ENCODE data around the gene TCEAL1.

The TCEAL1 gene

DNA sequence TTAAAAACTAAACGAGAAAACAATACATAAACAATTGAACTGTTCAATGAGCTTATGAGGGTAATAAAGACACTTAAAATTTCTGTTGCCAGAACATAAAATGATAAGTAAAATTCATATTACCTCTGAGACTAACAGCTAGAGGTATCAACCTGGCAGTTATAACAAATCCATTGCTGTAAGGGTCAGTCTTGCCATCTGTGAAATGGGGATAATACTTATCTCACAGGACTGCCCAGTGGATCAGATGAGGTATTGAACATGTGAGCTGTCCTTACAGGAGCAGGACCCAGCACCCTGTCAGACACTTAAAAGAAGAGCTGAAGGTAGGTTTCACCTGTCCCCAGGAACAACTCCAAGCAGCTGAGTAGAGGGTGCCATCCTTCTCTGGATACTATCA is 18.5 kb upstream of the TCEAL1 start:
- H3K4me1 ChIP-seq (ENCODE audit: control insufficient read depth, insufficient read depth, low read length) = peaks cover 2% of the 10 kb centered on the region
- no peak overlapping the region for H3K9ac ChIP-seq (ENCODE audit: low read length in 2 of 2)
- peaks cover 0 to 2% of the 10 kb centered on the region in 2 donors for H3K9me3 ChIP-seq (ENCODE audit: control insufficient read depth in 2 of 2, low read length in 2 of 2)
- peaks cover 0 to 2% of the 10 kb centered on the region in 2 donors for H3K36me3 ChIP-seq (ENCODE audit: control insufficient read depth in 2 of 2, insufficient read depth in 2 of 2, low read length in 2 of 2)
- H3K27ac ChIP-seq (ENCODE audit: low read length) = no peak overlapping the region
- no peak overlapping the region for H3K4me3 ChIP-seq (ENCODE audit: low read length in 2 of 2)
- peaks cover 0 to 2% of the 10 kb centered on the region in 2 donors for H3K27me3 ChIP-seq (ENCODE audit: control insufficient read depth in 1 of 2, insufficient read depth in 2 of 2, low read length in 2 of 2)

GRCh38 chrX:103613362-103613890 is 15.3 kb upstream of the TCEAL1 start:
- no peaks in the 10 kb centered on the region for H3K4me1 ChIP-seq (ENCODE audit: control insufficient read depth, insufficient read depth, low read length)
- peaks cover 0 to 2% of the 10 kb centered on the region in 2 donors for H3K9me3 ChIP-seq (ENCODE audit: control insufficient read depth in 2 of 2, low read length in 2 of 2)
- peaks cover 0 to 2% of the 10 kb centered on the region in 2 donors for H3K27me3 ChIP-seq (ENCODE audit: control insufficient read depth in 1 of 2, insufficient read depth in 2 of 2, low read length in 2 of 2)
- H3K36me3 ChIP-seq (ENCODE audit: control insufficient read depth in 2 of 2, insufficient read depth in 2 of 2, low read length in 2 of 2) = peaks cover 0 to 2% of the 10 kb centered on the region in 2 donors
- H3K9ac ChIP-seq (ENCODE audit: low read length in 2 of 2) = no peak overlapping the region
- H3K27ac ChIP-seq (ENCODE audit: low read length) = no peak overlapping the region
- no peak overlapping the region for H3K4me3 ChIP-seq (ENCODE audit: low read length in 2 of 2)

DNA sequence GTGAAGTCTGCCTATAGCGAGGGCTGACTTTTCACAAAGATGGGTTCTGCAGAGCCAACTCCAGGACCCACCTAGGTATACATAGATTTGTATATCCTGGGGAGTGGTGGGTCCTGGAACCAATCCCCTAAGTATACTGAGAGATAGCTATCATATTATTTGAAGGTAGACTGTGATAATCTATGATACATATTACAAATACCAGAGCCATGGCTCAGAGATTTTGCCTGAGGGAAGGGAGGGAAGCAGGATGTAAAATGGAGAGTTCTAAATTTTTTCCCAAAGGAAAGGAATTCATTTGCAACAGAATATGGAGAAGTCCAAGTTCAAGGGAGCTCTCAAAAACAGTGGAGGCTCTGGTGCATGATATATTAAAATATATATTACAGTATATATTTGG is 13.8 kb upstream of the TCEAL1 start:
- Histone ChIP-seq H3K9me3 (ENCODE audit: control insufficient read depth in 2 of 2, low read length in 2 of 2) (peaks cover 0 to under 1% of the 10 kb centered on the region in 2 donors), H3K4me1 (ENCODE audit: control insufficient read depth, insufficient read depth, low read length) (no peaks in the 10 kb centered on the region), H3K27me3 (ENCODE audit: control insufficient read depth in 1 of 2, insufficient read depth in 2 of 2, low read length in 2 of 2) (peaks cover 0 to under 1% of the 10 kb centered on the region in 2 donors)

GRCh38 chrX:103615781-103616371 is 12.9 kb upstream of the TCEAL1 start:
- Histone ChIP-seq H3K9ac (ENCODE audit: low read length in 2 of 2) (no peak overlapping the region), H3K4me1 (ENCODE audit: control insufficient read depth, insufficient read depth, low read length) (no peaks in the 10 kb centered on the region), H3K27ac (ENCODE audit: low read length) (no peak overlapping the region), H3K9me3 (ENCODE audit: control insufficient read depth in 2 of 2, low read length in 2 of 2) (no peaks in the 10 kb centered on the region), H3K36me3 (ENCODE audit: control insufficient read depth in 2 of 2, insufficient read depth in 2 of 2, low read length in 2 of 2) (no peaks in the 10 kb centered on the region), H3K27me3 (ENCODE audit: control insufficient read depth in 1 of 2, insufficient read depth in 2 of 2, low read length in 2 of 2) (no peaks in the 10 kb centered on the region), H3K4me3 (ENCODE audit: low read length in 2 of 2) (no peak overlapping the region)

More for the DNA sequence above, 13.8 kb upstream of the TCEAL1 start:
- peaks cover 0 to 2% of the 10 kb centered on the region in 2 donors for H3K36me3 ChIP-seq (ENCODE audit: control insufficient read depth in 2 of 2, insufficient read depth in 2 of 2, low read length in 2 of 2)
- no peak overlapping the region for H3K4me3 ChIP-seq (ENCODE audit: low read length in 2 of 2)
- H3K27ac ChIP-seq (ENCODE audit: low read length) = no peak overlapping the region
- no peak overlapping the region for H3K9ac ChIP-seq (ENCODE audit: low read length in 2 of 2)

GRCh38 chrX:103616676-103617186 is 12.0 kb upstream of the TCEAL1 start:
- H3K27ac ChIP-seq (ENCODE audit: low read length) = no peak overlapping the region
- H3K9me3 ChIP-seq (ENCODE audit: control insufficient read depth in 2 of 2, low read length in 2 of 2) = no peaks in the 10 kb centered on the region
- H3K27me3 ChIP-seq (ENCODE audit: control insufficient read depth in 1 of 2, insufficient read depth in 2 of 2, low read length in 2 of 2) = no peaks in the 10 kb centered on the region
- no peaks in the 10 kb centered on the region for H3K36me3 ChIP-seq (ENCODE audit: control insufficient read depth in 2 of 2, insufficient read depth in 2 of 2, low read length in 2 of 2)
- H3K4me1 ChIP-seq (ENCODE audit: control insufficient read depth, insufficient read depth, low read length) = no peaks in the 10 kb centered on the region
- no peak overlapping the region for H3K4me3 ChIP-seq (ENCODE audit: low read length in 2 of 2)
- H3K9ac ChIP-seq (ENCODE audit: low read length in 2 of 2) = no peak overlapping the region

DNA sequence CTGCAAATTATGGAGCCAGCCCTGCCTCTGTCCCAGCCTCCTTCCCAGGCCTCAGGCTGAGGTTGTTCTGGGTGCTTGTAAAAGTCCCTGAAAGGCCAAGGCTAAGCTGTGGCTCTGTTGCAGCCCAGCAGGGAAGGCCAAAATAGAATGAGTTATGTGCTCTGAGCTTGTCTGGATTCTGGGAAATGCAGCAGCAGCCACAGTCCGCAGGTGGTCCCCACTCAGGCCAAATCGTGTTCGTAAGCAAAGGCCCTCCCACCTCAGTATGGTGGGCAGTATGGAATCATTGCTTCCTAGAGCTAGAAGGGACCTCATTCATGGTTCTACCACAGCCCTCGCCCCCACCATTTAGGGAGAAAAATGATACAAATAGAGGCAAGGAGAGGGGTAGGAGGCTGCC is 4.7 kb upstream of the TCEAL1 start:
- H3K4me3 ChIP-seq (ENCODE audit: low read length in 2 of 2) = peak overlapping the region in 1 of 2 donors; percentile 31
- H3K4me1 ChIP-seq (ENCODE audit: control insufficient read depth, insufficient read depth, low read length) = peaks cover 10% of the 10 kb centered on the region
- H3K9ac ChIP-seq (ENCODE audit: low read length in 2 of 2) = no peak overlapping the region
- peak overlapping the region; percentile 49 for H3K27ac ChIP-seq (ENCODE audit: low read length)
- no peaks in the 10 kb centered on the region for H3K36me3 ChIP-seq (ENCODE audit: control insufficient read depth in 2 of 2, insufficient read depth in 2 of 2, low read length in 2 of 2)
- no peaks in the 10 kb centered on the region for H3K9me3 ChIP-seq (ENCODE audit: control insufficient read depth in 2 of 2, low read length in 2 of 2)
- H3K27me3 ChIP-seq (ENCODE audit: control insufficient read depth in 1 of 2, insufficient read depth in 2 of 2, low read length in 2 of 2) = peaks cover 0 to 9% of the 10 kb centered on the region in 2 donors

DNA sequence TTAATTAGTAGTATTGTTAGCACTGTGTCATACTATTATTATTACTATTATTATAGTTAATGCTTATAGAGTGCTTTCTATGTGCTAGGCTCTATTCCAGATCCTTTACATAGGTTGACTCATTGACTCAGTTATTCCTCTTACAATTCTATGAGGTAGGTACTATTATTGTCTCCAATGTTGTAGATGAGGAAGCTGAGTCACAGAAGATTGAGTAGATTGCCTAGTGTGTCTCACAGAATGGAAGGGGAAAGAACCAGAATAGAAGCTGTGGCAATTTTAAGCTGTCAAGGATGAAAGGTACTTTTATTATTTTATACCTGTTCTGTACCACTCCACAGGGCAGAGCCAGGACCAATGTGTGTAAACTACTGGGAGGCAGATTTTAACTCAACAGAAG is 1.9 kb upstream of the TCEAL1 start:
- Histone ChIP-seq H3K27ac (ENCODE audit: low read length) (no peak overlapping the region), H3K9ac (ENCODE audit: low read length in 2 of 2) (no peak overlapping the region), H3K27me3 (ENCODE audit: control insufficient read depth in 1 of 2, insufficient read depth in 2 of 2, low read length in 2 of 2) (peaks cover 0 to 9% of the 10 kb centered on the region in 2 donors), H3K36me3 (ENCODE audit: control insufficient read depth in 2 of 2, insufficient read depth in 2 of 2, low read length in 2 of 2) (peaks cover 0 to 2% of the 10 kb centered on the region in 2 donors), H3K4me1 (ENCODE audit: control insufficient read depth, insufficient read depth, low read length) (peaks cover 15% of the 10 kb centered on the region), H3K9me3 (ENCODE audit: control insufficient read depth in 2 of 2, low read length in 2 of 2) (no peaks in the 10 kb centered on the region), H3K4me3 (ENCODE audit: low read length in 2 of 2) (no peak overlapping the region)

- Histone ChIP-seq H3K9me3 (ENCODE audit: control insufficient read depth in 2 of 2, low read length in 2 of 2) (no peaks in the 10 kb centered on the region), H3K27me3 (ENCODE audit: control insufficient read depth in 1 of 2, insufficient read depth in 2 of 2, low read length in 2 of 2) (peaks cover 0 to 9% of the 10 kb centered on the region in 2 donors), H3K4me1 (ENCODE audit: control insufficient read depth, insufficient read depth, low read length) (peaks cover 10% of the 10 kb centered on the region), H3K9ac (ENCODE audit: low read length in 2 of 2) (peak overlapping the region; percentile 92 to 95), H3K36me3 (ENCODE audit: control insufficient read depth in 2 of 2, insufficient read depth in 2 of 2, low read length in 2 of 2) (peaks cover 0 to 2% of the 10 kb centered on the region in 2 donors), H3K27ac (ENCODE audit: low read length) (peak overlapping the region; percentile 91), H3K4me3 (ENCODE audit: low read length in 2 of 2) (peak overlapping the region; percentile 78 to 87)
Measured at GRCh38 chrX:103629318-103630170, 769 bp downstream of the TCEAL1 start.

DNA sequence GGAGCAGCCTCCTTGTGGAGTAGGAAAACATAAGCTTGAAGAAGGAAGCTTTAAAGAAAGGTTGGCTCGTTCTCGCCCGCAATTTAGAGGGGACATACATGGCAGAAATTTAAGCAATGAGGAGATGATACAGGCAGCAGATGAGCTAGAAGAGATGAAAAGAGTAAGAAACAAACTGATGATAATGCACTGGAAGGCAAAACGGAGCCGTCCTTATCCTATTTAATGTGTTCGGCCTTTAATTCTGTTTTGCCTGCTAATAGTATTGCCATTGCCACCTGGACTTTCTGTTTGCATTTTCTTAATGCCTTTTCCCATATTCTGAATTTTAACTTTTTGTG is 1.4 kb downstream of the TCEAL1 start:
- H3K9ac ChIP-seq (ENCODE audit: low read length in 2 of 2) = peak overlapping the region; percentile 92 to 95
- H3K27me3 ChIP-seq (ENCODE audit: control insufficient read depth in 1 of 2, insufficient read depth in 2 of 2, low read length in 2 of 2) = peaks cover 0 to 9% of the 10 kb centered on the region in 2 donors
- peak overlapping the region; percentile 78 to 87 for H3K4me3 ChIP-seq (ENCODE audit: low read length in 2 of 2)
- H3K27ac ChIP-seq (ENCODE audit: low read length) = peak overlapping the region; percentile 91
- H3K4me1 ChIP-seq (ENCODE audit: control insufficient read depth, insufficient read depth, low read length) = peaks cover 8% of the 10 kb centered on the region
- peaks cover 0 to 2% of the 10 kb centered on the region in 2 donors for H3K36me3 ChIP-seq (ENCODE audit: control insufficient read depth in 2 of 2, insufficient read depth in 2 of 2, low read length in 2 of 2)
- no peaks in the 10 kb centered on the region for H3K9me3 ChIP-seq (ENCODE audit: control insufficient read depth in 2 of 2, low read length in 2 of 2)

- no peaks in the 10 kb centered on the region for H3K9me3 ChIP-seq (ENCODE audit: control insufficient read depth in 2 of 2, low read length in 2 of 2)
- peaks cover 0 to 7% of the 10 kb centered on the region in 2 donors for H3K27me3 ChIP-seq (ENCODE audit: control insufficient read depth in 1 of 2, insufficient read depth in 2 of 2, low read length in 2 of 2)
- H3K4me1 ChIP-seq (ENCODE audit: control insufficient read depth, insufficient read depth, low read length) = peaks cover 7% of the 10 kb centered on the region
- H3K4me3 ChIP-seq (ENCODE audit: low read length in 2 of 2) = no peak overlapping the region
- no peak overlapping the region for H3K27ac ChIP-seq (ENCODE audit: low read length)
- H3K9ac ChIP-seq (ENCODE audit: low read length in 2 of 2) = no peak overlapping the region
- H3K36me3 ChIP-seq (ENCODE audit: control insufficient read depth in 2 of 2, insufficient read depth in 2 of 2, low read length in 2 of 2) = peaks cover 0 to 2% of the 10 kb centered on the region in 2 donors
Measured at GRCh38 chrX:103631145-103631544, 2.4 kb downstream of the TCEAL1 start.
